HCT116 (cell line): ENCODE results near the gene CNTNAP2. TPM values are rescaled to one million over a fixed set of nuclear protein-coding genes. Genes with fewer than 3 reads are reported as not detected.

Experiments used
- ATAC-seq: fragments of 200-7000 bp; cut with Tn5 transposase; 2 replicates; pipeline ENCODE4 v1.9.1; 2020; ENCODE audit warnings: mild to moderate bottlenecking, moderate library complexity
- BruUV-seq: library from RNA; stranded (reverse); fragments of 400-500 nt; replicated peaks from 2 replicates; lab custom pipeline; 2021; lab: Mats Ljungman, UMichigan
- CTCF ChIA-PET: fragments of 300-600 bp; sonication (Branson Sonifier 250); formaldehyde crosslinking; loops from one replicate; lab custom pipeline; 2021; ENCODE audit warnings: antibody characterized with exemption; lab: Charles Lee
- POLR2A ChIA-PET: fragments of 300-600, 350-600 bp; sonication (Branson Sonifier 250); formaldehyde crosslinking; loops from one replicate; lab custom pipeline; 2021; ENCODE audit warnings: antibody characterized with exemption; lab: Charles Lee
- RAD21 ChIA-PET, 2 experiments: fragments of 300-600 bp; sonication (Branson Sonifier 250); formaldehyde crosslinking; loops; one replicate each; lab custom pipeline; 2023; ENCODE audit warnings: low total read pairs in 2 of 2; ENCODE audit not compliant: uncharacterized antibody in 2 of 2, unreplicated experiment in 2 of 2, low non-redundant PET in 1 of 2; lab: Charles Lee
- DNase-seq: peaks from one replicate; pipeline ENCODE4 v3.0.0-alpha.2; 2010; ENCODE audit warnings: low read depth, low spot score
- H2AFZ ChIP-seq: fragments of 200-600 bp; shearing (Covaris generic), sonication (generic); 2 replicates; pipeline ENCODE4 v1.6.1; 2017; ENCODE audit warnings: low read depth, mixed run types, mixed read lengths, antibody characterized with exemption, low read length; ENCODE audit not compliant: poor library complexity, severe bottlenecking
- H3K27ac ChIP-seq: 2 replicates; pipeline ENCODE4 v1.5.1; 2012; ENCODE audit warnings: low read depth, low read length
- H3K27me3 ChIP-seq: fragments of 200-600 bp; sonication (generic); 2 replicates; pipeline ENCODE4 v1.6.1; 2016; ENCODE audit warnings: mixed run types, low read length, mixed read lengths; ENCODE audit not compliant: insufficient read depth
- H3K36me3 ChIP-seq, 2 experiments: fragments of 200-500 bp in 1 of 2; fragments of 200-600 bp in 1 of 2; sonication (Bioruptor generic) in 1 of 2; sonication (generic) in 1 of 2; 2 replicates each; pipeline versions ENCODE4 v1.5.1 to v1.6.1; 2014 to 2016; ENCODE audit warnings: low read length in 2 of 2, inconsistent platforms in 1 of 2, mixed read lengths in 1 of 2, mixed run types in 1 of 2; ENCODE audit not compliant: insufficient read depth in 2 of 2, control insufficient read depth in 1 of 2
- H3K4me1 ChIP-seq, 2 experiments: fragments of 200-600 bp in 1 of 2; sonication (generic) in 1 of 2; 2 replicates each; pipeline versions ENCODE4 v1.5.1 to v1.6.1; 2012 to 2017; ENCODE audit warnings: low read length in 2 of 2, inconsistent platforms in 1 of 2, mild to moderate bottlenecking in 1 of 2, mixed read lengths in 1 of 2, mixed run types in 1 of 2, moderate library complexity in 1 of 2; ENCODE audit not compliant: insufficient read depth in 2 of 2, control insufficient read depth in 1 of 2
- H3K4me2 ChIP-seq: fragments of 200-600 bp; sonication (generic); 2 replicates; pipeline ENCODE4 v1.6.1; 2017; ENCODE audit warnings: mixed run types, low read length, mixed read lengths
- H3K4me3 ChIP-seq, 2 experiments: fragments of 200-600 bp in 1 of 2; sonication (generic) in 1 of 2; replicated peaks in 1 of 2; 2 replicates each; pipeline ENCODE4 v1.5.1; 2011 to 2016; ENCODE audit warnings: low read length in 2 of 2, control low read depth in 1 of 2, low read depth in 1 of 2, mild to moderate bottlenecking in 1 of 2, mixed read lengths in 1 of 2, mixed run types in 1 of 2
- H3K79me2 ChIP-seq: fragments of 200-600 bp; sonication (generic); 2 replicates; pipeline ENCODE4 v1.6.1; 2017; ENCODE audit warnings: mild to moderate bottlenecking, mixed run types, low read length, moderate library complexity, mixed read lengths; ENCODE audit not compliant: insufficient read depth
- H3K9ac ChIP-seq: fragments of 200-600 bp; sonication (generic); 2 replicates; pipeline ENCODE4 v1.6.1; 2016; ENCODE audit warnings: low read length, mixed read lengths
- H3K9me2 ChIP-seq: fragments of 200-600 bp; sonication (generic), shearing (Covaris generic); 2 replicates; pipeline ENCODE4 v1.6.1; 2017; ENCODE audit warnings: mixed run types, mild to moderate bottlenecking, moderate library complexity; ENCODE audit not compliant: insufficient read depth
- H3K9me3 ChIP-seq, 2 experiments: fragments of 200-500 bp in 1 of 2; fragments of 200-600 bp in 1 of 2; sonication (Bioruptor generic) in 1 of 2; sonication (generic) in 1 of 2; 2 replicates each; pipeline ENCODE4 v1.6.1; 2014 to 2017; ENCODE audit warnings: low read length in 2 of 2, mixed read lengths in 2 of 2, inconsistent platforms in 1 of 2, low read depth in 1 of 2, mild to moderate bottlenecking in 1 of 2, mixed run types in 1 of 2, moderate library complexity in 1 of 2; ENCODE audit not compliant: control insufficient read depth in 1 of 2, insufficient read depth in 1 of 2
- H4K20me1 ChIP-seq: fragments of 200-600 bp; sonication (generic), shearing (Covaris generic); 2 replicates; pipeline ENCODE4 v1.6.1; 2017; ENCODE audit warnings: mixed run types, mild to moderate bottlenecking, moderate library complexity; ENCODE audit not compliant: insufficient read depth
- JUND ChIP-seq: IDR thresholded peaks from 2 replicates; pipeline ENCODE4 v1.6.1; 2012
- SIN3A ChIP-seq: IDR thresholded peaks from 2 replicates; pipeline ENCODE4 v1.6.1; 2012; ENCODE audit warnings: low read depth
- ZFX ChIP-seq: fragments of 450-650 bp; IDR thresholded peaks from 2 replicates; pipeline ENCODE4 v1.6.1; 2017
- intact Hi-C: fragments of 100-400 bp; cut with micrococcal nuclease; formaldehyde crosslinking; loops from 2 replicates; pipeline ENCODE4 v1.10.0; 2022
- total RNA-seq: library from RNA; stranded (reverse); gene quantifications from one replicate; pipeline ENCODE4 v1.2.1, GENCODE V29; 2021; ENCODE audit not compliant: unreplicated experiment
- TF ChIP-seq, protein P1 (sequence below), 3 experiments: fragments of 200-600 bp in 1 of 3; sonication (generic) in 1 of 3; IDR thresholded peaks in 2 of 3; conservative IDR thresholded peaks in 1 of 3; 2 replicates each; pipeline ENCODE4 v1.5.1; 2012 to 2017; ENCODE audit warnings: low read depth in 2 of 3, low read length in 2 of 3, antibody characterized with exemption in 1 of 3, borderline replicate concordance in 1 of 3, control low read depth in 1 of 3, mild to moderate bottlenecking in 1 of 3, mixed read lengths in 1 of 3, mixed run types in 1 of 3, moderate library complexity in 1 of 3; ENCODE audit not compliant: insufficient read depth in 1 of 3
- TF ChIP-seq, protein P2 (sequence below): IDR thresholded peaks from 2 replicates; pipeline ENCODE4 v1.6.1; 2012; ENCODE audit warnings: low read depth

CNTNAP2 gene
- total RNA-seq, 1 experiment from 2014 or later: 0.37 TPM

DNA sequence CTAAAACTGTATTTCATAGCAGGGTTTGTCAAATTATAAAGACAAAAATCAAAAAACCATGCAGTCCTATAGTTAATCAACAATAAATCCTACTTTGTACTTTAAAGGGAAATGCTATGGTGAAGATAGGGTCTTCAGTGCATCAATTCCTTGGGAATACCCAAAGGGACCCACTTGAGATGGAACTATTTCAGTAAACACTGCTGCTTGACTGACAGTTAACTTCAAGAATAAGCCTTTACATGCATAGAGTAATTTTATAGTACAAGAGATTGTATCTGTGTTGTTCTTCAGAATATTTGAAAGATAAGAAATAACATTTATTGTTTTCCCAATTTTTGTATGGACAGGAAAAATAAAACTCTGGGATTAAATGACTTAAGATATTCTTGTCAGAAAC lies 1179.6 kb downstream of the CNTNAP2 start:
- Histone ChIP-seq H3K27ac (no peak overlapping the region), H3K9me3 (peaks cover 0 to 3% of the 10 kb centered on the region in 2 experiments; a peak in 1 of 4 replicates), H3K4me2 (no peak overlapping the region), H3K4me1 (no peaks in the 10 kb centered on the region), H3K4me3 (no peak overlapping the region), H2AFZ (no peak overlapping the region), H3K9me2 (no peaks in the 10 kb centered on the region), H4K20me1 (no peaks in the 10 kb centered on the region)
- ChIA-PET RAD21 (no interaction called here), POLR2A (no interaction called here), CTCF (no interaction called here)
- ATAC-seq (no peak), DNase-seq (no peak)
- no peak for TF ChIP-seq JUND
- TF ChIP-seq, protein P1, sequence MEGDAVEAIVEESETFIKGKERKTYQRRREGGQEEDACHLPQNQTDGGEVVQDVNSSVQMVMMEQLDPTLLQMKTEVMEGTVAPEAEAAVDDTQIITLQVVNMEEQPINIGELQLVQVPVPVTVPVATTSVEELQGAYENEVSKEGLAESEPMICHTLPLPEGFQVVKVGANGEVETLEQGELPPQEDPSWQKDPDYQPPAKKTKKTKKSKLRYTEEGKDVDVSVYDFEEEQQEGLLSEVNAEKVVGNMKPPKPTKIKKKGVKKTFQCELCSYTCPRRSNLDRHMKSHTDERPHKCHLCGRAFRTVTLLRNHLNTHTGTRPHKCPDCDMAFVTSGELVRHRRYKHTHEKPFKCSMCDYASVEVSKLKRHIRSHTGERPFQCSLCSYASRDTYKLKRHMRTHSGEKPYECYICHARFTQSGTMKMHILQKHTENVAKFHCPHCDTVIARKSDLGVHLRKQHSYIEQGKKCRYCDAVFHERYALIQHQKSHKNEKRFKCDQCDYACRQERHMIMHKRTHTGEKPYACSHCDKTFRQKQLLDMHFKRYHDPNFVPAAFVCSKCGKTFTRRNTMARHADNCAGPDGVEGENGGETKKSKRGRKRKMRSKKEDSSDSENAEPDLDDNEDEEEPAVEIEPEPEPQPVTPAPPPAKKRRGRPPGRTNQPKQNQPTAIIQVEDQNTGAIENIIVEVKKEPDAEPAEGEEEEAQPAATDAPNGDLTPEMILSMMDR (IDR thresholded peaks at IDR 0.05 in 2 of 3, conservative IDR thresholded peaks at IDR 0.05 in 1 of 3; ENCODE audit: borderline replicate concordance in 1 of 3, insufficient read depth in 1 of 3, low read depth in 2 of 3, low read length in 2 of 3): no peak
- TF ChIP-seq, protein P2, sequence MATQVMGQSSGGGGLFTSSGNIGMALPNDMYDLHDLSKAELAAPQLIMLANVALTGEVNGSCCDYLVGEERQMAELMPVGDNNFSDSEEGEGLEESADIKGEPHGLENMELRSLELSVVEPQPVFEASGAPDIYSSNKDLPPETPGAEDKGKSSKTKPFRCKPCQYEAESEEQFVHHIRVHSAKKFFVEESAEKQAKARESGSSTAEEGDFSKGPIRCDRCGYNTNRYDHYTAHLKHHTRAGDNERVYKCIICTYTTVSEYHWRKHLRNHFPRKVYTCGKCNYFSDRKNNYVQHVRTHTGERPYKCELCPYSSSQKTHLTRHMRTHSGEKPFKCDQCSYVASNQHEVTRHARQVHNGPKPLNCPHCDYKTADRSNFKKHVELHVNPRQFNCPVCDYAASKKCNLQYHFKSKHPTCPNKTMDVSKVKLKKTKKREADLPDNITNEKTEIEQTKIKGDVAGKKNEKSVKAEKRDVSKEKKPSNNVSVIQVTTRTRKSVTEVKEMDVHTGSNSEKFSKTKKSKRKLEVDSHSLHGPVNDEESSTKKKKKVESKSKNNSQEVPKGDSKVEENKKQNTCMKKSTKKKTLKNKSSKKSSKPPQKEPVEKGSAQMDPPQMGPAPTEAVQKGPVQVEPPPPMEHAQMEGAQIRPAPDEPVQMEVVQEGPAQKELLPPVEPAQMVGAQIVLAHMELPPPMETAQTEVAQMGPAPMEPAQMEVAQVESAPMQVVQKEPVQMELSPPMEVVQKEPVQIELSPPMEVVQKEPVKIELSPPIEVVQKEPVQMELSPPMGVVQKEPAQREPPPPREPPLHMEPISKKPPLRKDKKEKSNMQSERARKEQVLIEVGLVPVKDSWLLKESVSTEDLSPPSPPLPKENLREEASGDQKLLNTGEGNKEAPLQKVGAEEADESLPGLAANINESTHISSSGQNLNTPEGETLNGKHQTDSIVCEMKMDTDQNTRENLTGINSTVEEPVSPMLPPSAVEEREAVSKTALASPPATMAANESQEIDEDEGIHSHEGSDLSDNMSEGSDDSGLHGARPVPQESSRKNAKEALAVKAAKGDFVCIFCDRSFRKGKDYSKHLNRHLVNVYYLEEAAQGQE: no peak
- TF ChIP-seq SIN3A: no peak
- no peak for TF ChIP-seq ZFX
- TF ChIP-seq, all 23 proteins: peak for 0
- intact Hi-C loops: no loop called here
- no peaks in the 10 kb centered on the region for H3K36me3 ChIP-seq
- H3K9ac ChIP-seq: no peak overlapping the region
- no peaks in the 10 kb centered on the region for H3K27me3 ChIP-seq
- H3K79me2 ChIP-seq: no peaks in the 10 kb centered on the region
- no TSS peak for BruUV-seq
